T-helper 17 cell (primary cell): Measurements from ENCODE around the gene TRIM2. TPM values are rescaled to one million over a fixed set of nuclear protein-coding genes. Genes with fewer than 3 reads are reported as not detected.

Source experiments
- ATAC-seq: fragments of 150-1000 bp; cut with Tn5 transposase; 2 replicates; pipeline ENCODE4 v1.10.0; 2021; ENCODE audit warnings: mild to moderate bottlenecking, moderate library complexity
- DNase-seq, 3 donors: peaks; one replicate each; pipeline versions ENCODE4 v3.0.0 to v3.0.0-alpha.2; 2020 to 2021
- H3K9me3 ChIP-seq: one replicate; pipeline ENCODE4 v1.7.0; 2013; ENCODE audit warnings: low read length, mild to moderate bottlenecking; ENCODE audit not compliant: control insufficient read depth, poor library complexity, severe bottlenecking
- H3K27ac Mint-ChIP-seq: one replicate; pipeline ENCODE4 v1.8.0; 2022; ENCODE audit warnings: mild to moderate bottlenecking, moderate library complexity, mixed read lengths
- H3K27me3 Mint-ChIP-seq: one replicate; pipeline ENCODE4 v1.8.0; 2022; ENCODE audit warnings: mixed read lengths
- H3K36me3 Mint-ChIP-seq: one replicate; pipeline ENCODE4 v1.8.0; 2022; ENCODE audit warnings: low read depth, mixed read lengths
- H3K4me1 Mint-ChIP-seq: one replicate; pipeline ENCODE4 v1.8.0; 2022; ENCODE audit warnings: mild to moderate bottlenecking, mixed read lengths
- H3K4me3 Mint-ChIP-seq: one replicate; pipeline ENCODE4 v1.8.0; 2022; ENCODE audit warnings: mild to moderate bottlenecking, moderate library complexity, mixed read lengths
- total RNA-seq, 4 donors: library from RNA in 2 of 4; stranded (reverse) in 2 of 4; gene quantifications; one replicate each; pipeline ENCODE4 v1.2.3 and lab custom pipeline; 2022 to 2026

TRIM2 gene
- total RNA-seq, 2 donors from 2014 or later = 4.3 to 9.5 TPM

- no peak overlapping the region for H3K27ac Mint-ChIP-seq
- H3K9me3 ChIP-seq = no peaks in the 10 kb centered on the region
- H3K36me3 Mint-ChIP-seq = no peaks in the 10 kb centered on the region
- ATAC-seq (no peak), DNase-seq (no peak)
- H3K4me1 Mint-ChIP-seq = peaks cover 4% of the 10 kb centered on the region
- no peak overlapping the region for H3K4me3 Mint-ChIP-seq
- no peaks in the 10 kb centered on the region for H3K27me3 Mint-ChIP-seq
Measured at GRCh38 chr4:153385784-153386183, 181.5 kb downstream of the TRIM2 start.

- Mint-ChIP-seq H3K36me3 (no peaks in the 10 kb centered on the region), H3K27ac (no peak overlapping the region), H3K4me3 (no peak overlapping the region), H3K27me3 (no peaks in the 10 kb centered on the region), H3K4me1 (peaks cover 4% of the 10 kb centered on the region)
- H3K9me3 ChIP-seq = no peaks in the 10 kb centered on the region
- ATAC-seq = no peak
- DNase-seq = no peak
Measured at GRCh38 chr4:153387981-153388380, 183.7 kb downstream of the TRIM2 start.

Other genes starting within 250 kb of the TRIM2 start
- not detected for gene MND1, start 140.2 kb downstream of the TRIM2 start, total RNA-seq